SW 1271 (cell line): ENCODE measurements around the gene ORC5.
A peak's percentile ranks its signal among the peaks of the same experiment; 100 is the strongest.

ENCODE experiments used
- DNase-seq, 2 experiments: peaks; one replicate each; lab custom pipeline; 2025; lab: John Stamatoyannopoulos, UW

Gene ORC5

GRCh38 chr7:104124893-104125477 is 82.8 kb downstream of the ORC5 start:
- DNase-seq, result no peak

GRCh38 chr7:104124469-104124868 is 83.3 kb downstream of the ORC5 start:
- no peak for DNase-seq

- DNase-seq, result no peak
These were observed 84.0 kb downstream of the ORC5 start for GRCh38 chr7:104123786-104124185.

GRCh38 chr7:104113788-104114187 is 94.0 kb downstream of the ORC5 start:
- no peak for DNase-seq

GRCh38 chr7:104112623-104113022 is 95.2 kb downstream of the ORC5 start:
- no peak for DNase-seq

GRCh38 chr7:104111271-104111670 is 96.5 kb downstream of the ORC5 start:
- DNase-seq, result no peak

- peak in 1 of 2 experiments; percentile 6 for DNase-seq
These were observed 101.5 kb downstream of the ORC5 start for GRCh38 chr7:104106108-104106905.

GRCh38 chr7:104098890-104099289 is 108.9 kb downstream of the ORC5 start:
- no peak for DNase-seq

- peak in 1 of 2 experiments; percentile 4 for DNase-seq
These were observed 111.1 kb downstream of the ORC5 start for GRCh38 chr7:104096683-104097082.

- no peak for DNase-seq
These were observed 114.7 kb downstream of the ORC5 start for GRCh38 chr7:104093127-104093526.

GRCh38 chr7:104091242-104091641 is 116.6 kb downstream of the ORC5 start:
- no peak for DNase-seq

GRCh38 chr7:104089612-104090011 is 118.2 kb downstream of the ORC5 start:
- no peak for DNase-seq

- DNase-seq, result no peak
These were observed 118.8 kb downstream of the ORC5 start for GRCh38 chr7:104089061-104089460.
